DOHH2 (cell line): ENCODE data around the gene LORICRIN.

Experiments
- H3F3A ChIP-seq: fragments of 200-600 bp; sonication (generic), shearing (Covaris generic); 2 replicates; pipeline ENCODE4 v1.6.0; 2016; ENCODE audit warnings: antibody characterized with exemption, mild to moderate bottlenecking; ENCODE audit not compliant: control insufficient read depth, insufficient read depth
- H3K27ac ChIP-seq: fragments of 200-600 bp; sonication (generic); 2 replicates; pipeline ENCODE4 v1.5.1; 2014; ENCODE audit warnings: low read depth, mild to moderate bottlenecking, low read length, moderate library complexity
- H3K27me3 ChIP-seq: fragments of 200-600 bp; sonication (generic); 2 replicates; pipeline ENCODE4 v1.6.1; 2014; ENCODE audit warnings: mild to moderate bottlenecking, low read length, mixed read lengths; ENCODE audit not compliant: control insufficient read depth
- H3K36me3 ChIP-seq: fragments of 200-600 bp; sonication (generic); 2 replicates; pipeline ENCODE4 v1.6.1; 2014; ENCODE audit warnings: mild to moderate bottlenecking, low read length, moderate library complexity, mixed read lengths; ENCODE audit not compliant: control insufficient read depth
- H3K4me1 ChIP-seq: fragments of 200-600 bp; sonication (generic); 2 replicates; pipeline ENCODE4 v1.6.1; 2014; ENCODE audit warnings: mild to moderate bottlenecking, low read length, mixed read lengths; ENCODE audit not compliant: control insufficient read depth
- H3K4me2 ChIP-seq: fragments of 200-600 bp; sonication (generic); 2 replicates; pipeline ENCODE4 v1.6.0; 2014; ENCODE audit warnings: mild to moderate bottlenecking, low read length, moderate library complexity
- H3K4me3 ChIP-seq: fragments of 200-600 bp; sonication (generic); 2 replicates; pipeline ENCODE4 v1.5.1; 2014; ENCODE audit warnings: mild to moderate bottlenecking, low read length, mixed read lengths
- H3K79me2 ChIP-seq: fragments of 200-600 bp; sonication (generic); 2 replicates; pipeline ENCODE4 v1.6.1; 2014; ENCODE audit warnings: mild to moderate bottlenecking, low read length, mixed read lengths; ENCODE audit not compliant: control insufficient read depth
- H3K9me2 ChIP-seq: fragments of 200-600 bp; sonication (generic); replicated peaks from 2 replicates; pipeline ENCODE4 v1.6.1; 2014; ENCODE audit warnings: mild to moderate bottlenecking, low read length, mixed read lengths; ENCODE audit not compliant: control insufficient read depth
- H3K9me3 ChIP-seq: fragments of 200-600 bp; sonication (generic); 2 replicates; pipeline ENCODE4 v1.6.1; 2014; ENCODE audit warnings: antibody characterized with exemption, low read length, mixed read lengths; ENCODE audit not compliant: control insufficient read depth, insufficient read depth
- H4K20me1 ChIP-seq: fragments of 200-600 bp; sonication (generic); 2 replicates; pipeline ENCODE4 v1.6.0; 2014; ENCODE audit warnings: low read depth, mild to moderate bottlenecking, antibody characterized with exemption, low read length, moderate library complexity; ENCODE audit not compliant: control insufficient read depth, insufficient read depth
- EZH2phosphoT487 ChIP-seq: fragments of 200-600 bp; sonication (generic); IDR thresholded peaks from 2 replicates; pipeline ENCODE4 v1.6.1; 2017; ENCODE audit warnings: borderline replicate concordance, mild to moderate bottlenecking, antibody characterized with exemption, low read length, moderate library complexity, mixed read lengths
- TF ChIP-seq, protein P1 (sequence below): fragments of 200-600 bp; sonication (generic); IDR thresholded peaks from one replicate; pipeline ENCODE4 v1.5.1; 2014; ENCODE audit warnings: antibody characterized with exemption, mild to moderate bottlenecking, low read depth, low read length; ENCODE audit not compliant: poor library complexity, severe bottlenecking

Gene LORICRIN

DNA sequence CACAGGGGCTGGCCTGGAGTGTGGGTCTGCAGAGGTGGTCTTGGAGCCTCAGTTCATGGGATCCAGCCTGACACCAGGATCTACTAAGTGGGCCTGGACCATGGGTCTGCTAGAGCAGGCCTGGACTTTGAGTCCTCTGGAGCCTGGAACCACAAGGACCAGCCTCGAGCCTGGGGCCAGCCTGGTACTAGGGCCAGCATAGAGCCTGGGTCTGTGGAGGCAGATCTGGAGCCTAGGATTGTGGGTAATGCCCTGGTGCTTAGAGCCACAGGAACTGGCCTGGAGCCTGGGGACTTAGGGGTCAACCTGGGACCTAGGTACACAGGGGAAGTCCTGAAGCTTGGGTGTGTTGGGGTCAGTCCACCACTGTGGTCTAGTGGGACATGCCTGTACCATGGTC, 12.7 kb downstream of the LORICRIN start:
- H3K4me3 ChIP-seq, result no peak overlapping the region

DNA sequence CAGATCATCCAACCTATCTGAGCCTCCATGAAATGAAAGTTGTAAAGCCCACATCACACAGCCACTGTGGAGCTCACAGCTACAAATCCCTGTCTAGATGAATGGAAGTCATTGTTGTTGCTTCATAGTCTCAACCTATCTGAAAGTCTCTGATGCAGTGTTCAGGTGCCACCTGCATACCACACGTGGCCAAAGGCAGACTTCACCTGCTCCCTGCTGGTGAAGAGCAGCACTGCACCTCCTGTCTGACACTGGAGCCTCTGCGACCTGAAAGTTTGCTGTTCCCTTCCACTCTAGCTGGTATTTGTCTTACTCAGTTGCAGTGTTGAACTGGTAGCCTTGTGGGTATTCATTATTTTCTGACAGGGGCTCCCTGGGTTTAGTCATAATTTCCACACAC, 18.4 kb downstream of the LORICRIN start:
- no peak overlapping the region for H3K4me2 ChIP-seq
- no peaks in the 10 kb centered on the region for H3F3A ChIP-seq
- H4K20me1 ChIP-seq, result no peaks in the 10 kb centered on the region
- no peaks in the 10 kb centered on the region for H3K36me3 ChIP-seq
- no peaks in the 10 kb centered on the region for H3K9me3 ChIP-seq
- H3K4me3 ChIP-seq, result no peak overlapping the region
- no peaks in the 10 kb centered on the region; the same call in 1 of the 2 replicates for H3K27me3 ChIP-seq
- H3K79me2 ChIP-seq, result no peaks in the 10 kb centered on the region
- TF ChIP-seq, protein P1, sequence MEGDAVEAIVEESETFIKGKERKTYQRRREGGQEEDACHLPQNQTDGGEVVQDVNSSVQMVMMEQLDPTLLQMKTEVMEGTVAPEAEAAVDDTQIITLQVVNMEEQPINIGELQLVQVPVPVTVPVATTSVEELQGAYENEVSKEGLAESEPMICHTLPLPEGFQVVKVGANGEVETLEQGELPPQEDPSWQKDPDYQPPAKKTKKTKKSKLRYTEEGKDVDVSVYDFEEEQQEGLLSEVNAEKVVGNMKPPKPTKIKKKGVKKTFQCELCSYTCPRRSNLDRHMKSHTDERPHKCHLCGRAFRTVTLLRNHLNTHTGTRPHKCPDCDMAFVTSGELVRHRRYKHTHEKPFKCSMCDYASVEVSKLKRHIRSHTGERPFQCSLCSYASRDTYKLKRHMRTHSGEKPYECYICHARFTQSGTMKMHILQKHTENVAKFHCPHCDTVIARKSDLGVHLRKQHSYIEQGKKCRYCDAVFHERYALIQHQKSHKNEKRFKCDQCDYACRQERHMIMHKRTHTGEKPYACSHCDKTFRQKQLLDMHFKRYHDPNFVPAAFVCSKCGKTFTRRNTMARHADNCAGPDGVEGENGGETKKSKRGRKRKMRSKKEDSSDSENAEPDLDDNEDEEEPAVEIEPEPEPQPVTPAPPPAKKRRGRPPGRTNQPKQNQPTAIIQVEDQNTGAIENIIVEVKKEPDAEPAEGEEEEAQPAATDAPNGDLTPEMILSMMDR, result peak; percentile 74
- no peak for TF ChIP-seq EZH2phosphoT487
- no peaks in the 10 kb centered on the region for H3K4me1 ChIP-seq
- H3K9me2 ChIP-seq, result no peaks in the 10 kb centered on the region
- H3K27ac ChIP-seq, result no peak overlapping the region

More for the DNA sequence above, 12.7 kb downstream of the LORICRIN start:
- Histone ChIP-seq H3K9me2 (no peaks in the 10 kb centered on the region), H3K9me3 (no peaks in the 10 kb centered on the region), H3K27me3 (peaks cover 3% of the 10 kb centered on the region; the same call in 1 of the 2 replicates), H3K27ac (no peak overlapping the region), H3F3A (no peaks in the 10 kb centered on the region), H3K4me2 (no peak overlapping the region), H3K79me2 (no peaks in the 10 kb centered on the region), H3K36me3 (no peaks in the 10 kb centered on the region), H3K4me1 (no peaks in the 10 kb centered on the region), H4K20me1 (no peaks in the 10 kb centered on the region)
- TF ChIP-seq, protein P1, result no peak
- TF ChIP-seq EZH2phosphoT487, result no peak

DNA sequence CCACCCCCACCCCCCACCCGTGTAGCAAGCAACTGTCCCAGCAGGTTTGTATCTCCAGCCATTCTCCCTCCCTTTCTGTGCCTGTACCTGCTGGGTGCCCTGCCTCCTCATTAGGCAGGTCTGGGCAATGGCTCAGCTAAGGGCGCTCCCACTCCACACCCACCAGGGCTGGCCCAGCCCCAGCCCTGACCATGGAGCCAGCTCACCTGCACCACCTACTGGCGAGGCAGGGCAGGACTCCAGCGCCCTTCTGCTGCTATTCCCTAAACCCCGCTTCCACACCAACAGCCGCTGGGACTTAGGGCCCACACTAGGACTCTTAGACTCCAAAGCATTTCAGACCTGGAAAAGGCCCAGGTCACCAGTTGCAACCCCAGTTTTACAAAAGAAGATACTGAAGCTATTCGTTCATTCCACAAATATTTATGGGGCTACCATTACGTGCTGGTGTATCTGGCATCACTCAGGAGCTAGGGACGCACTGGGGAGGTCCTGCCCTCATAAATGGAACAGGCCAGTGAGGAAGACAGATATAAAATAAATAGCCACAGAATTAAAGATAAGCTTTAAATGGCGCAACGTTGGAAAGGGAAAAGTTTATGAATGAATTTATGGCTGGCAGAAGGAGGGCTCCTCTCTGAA, 29.3 kb downstream of the LORICRIN start:
- no peaks in the 10 kb centered on the region for H3K36me3 ChIP-seq
- H3K9me3 ChIP-seq, result no peaks in the 10 kb centered on the region
- H3K4me2 ChIP-seq, result no peak overlapping the region
- no peaks in the 10 kb centered on the region for H3K4me1 ChIP-seq
- no peak for TF ChIP-seq EZH2phosphoT487
- TF ChIP-seq, protein P1, result peak; percentile 79
- no peaks in the 10 kb centered on the region for H3F3A ChIP-seq
- no peaks in the 10 kb centered on the region for H4K20me1 ChIP-seq
- no peaks in the 10 kb centered on the region for H3K9me2 ChIP-seq
- H3K4me3 ChIP-seq, result no peak overlapping the region
- no peak overlapping the region for H3K27ac ChIP-seq
- no peaks in the 10 kb centered on the region for H3K79me2 ChIP-seq
- no peaks in the 10 kb centered on the region for H3K27me3 ChIP-seq
